Neural cell (in vitro differentiated cells): ENCODE data around the gene ANKRD28.

Experiments
- RAD21 ChIP-seq: fragments of 450-650 bp; conservative IDR thresholded peaks from 2 replicates; pipeline ENCODE4 v1.6.1; 2014; ENCODE audit warnings: antibody characterized with exemption, mild to moderate bottlenecking, moderate library complexity
- TF ChIP-seq, protein P1 (sequence below): fragments of 450-650 bp; IDR thresholded peaks from 2 replicates; pipeline ENCODE4 v1.5.1; 2014; ENCODE audit warnings: antibody characterized with exemption, mild to moderate bottlenecking, moderate library complexity; ENCODE audit not compliant: poor library complexity, severe bottlenecking

DNA sequence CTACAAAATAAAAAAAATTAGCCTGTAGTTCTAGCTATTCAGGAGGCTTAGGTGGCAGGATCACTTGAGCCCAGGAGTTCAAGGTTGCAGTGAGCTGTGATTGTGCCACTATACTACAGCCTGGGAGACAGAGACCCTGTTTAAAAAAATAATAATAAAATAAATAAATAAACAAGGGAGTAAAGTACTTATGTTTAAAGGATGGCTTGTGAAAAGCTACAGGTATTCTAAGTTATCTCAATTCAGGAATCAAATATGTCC lies 74.2 kb downstream of the ANKRD28 start:
- TF ChIP-seq, protein P1, sequence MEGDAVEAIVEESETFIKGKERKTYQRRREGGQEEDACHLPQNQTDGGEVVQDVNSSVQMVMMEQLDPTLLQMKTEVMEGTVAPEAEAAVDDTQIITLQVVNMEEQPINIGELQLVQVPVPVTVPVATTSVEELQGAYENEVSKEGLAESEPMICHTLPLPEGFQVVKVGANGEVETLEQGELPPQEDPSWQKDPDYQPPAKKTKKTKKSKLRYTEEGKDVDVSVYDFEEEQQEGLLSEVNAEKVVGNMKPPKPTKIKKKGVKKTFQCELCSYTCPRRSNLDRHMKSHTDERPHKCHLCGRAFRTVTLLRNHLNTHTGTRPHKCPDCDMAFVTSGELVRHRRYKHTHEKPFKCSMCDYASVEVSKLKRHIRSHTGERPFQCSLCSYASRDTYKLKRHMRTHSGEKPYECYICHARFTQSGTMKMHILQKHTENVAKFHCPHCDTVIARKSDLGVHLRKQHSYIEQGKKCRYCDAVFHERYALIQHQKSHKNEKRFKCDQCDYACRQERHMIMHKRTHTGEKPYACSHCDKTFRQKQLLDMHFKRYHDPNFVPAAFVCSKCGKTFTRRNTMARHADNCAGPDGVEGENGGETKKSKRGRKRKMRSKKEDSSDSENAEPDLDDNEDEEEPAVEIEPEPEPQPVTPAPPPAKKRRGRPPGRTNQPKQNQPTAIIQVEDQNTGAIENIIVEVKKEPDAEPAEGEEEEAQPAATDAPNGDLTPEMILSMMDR: no peak
- no peak for TF ChIP-seq RAD21
